DMS153 (cell line): Measurements from ENCODE around the gene USP2.
A peak's percentile ranks its signal among the peaks of the same experiment; 100 is the strongest.

Experiments used
- DNase-seq: peaks from one replicate; lab custom pipeline; 2025; lab: John Stamatoyannopoulos, UW

Gene USP2

GRCh38 chr11:119363851-119364590 is 17.5 kb downstream of the USP2 start:
- DNase-seq: peak; percentile 12

GRCh38 chr11:119363081-119363850 is 18.2 kb downstream of the USP2 start:
- DNase-seq: no peak

- DNase-seq: no peak
Observed at GRCh38 chr11:119362741-119363080, 18.8 kb downstream of the USP2 start.

GRCh38 chr11:119361941-119362725 is 19.4 kb downstream of the USP2 start:
- DNase-seq: no peak

GRCh38 chr11:119361056-119361787 is 20.3 kb downstream of the USP2 start:
- DNase-seq: no peak

GRCh38 chr11:119359365-119360214 is 21.9 kb downstream of the USP2 start:
- no peak for DNase-seq

GRCh38 chr11:119357074-119357473 is 24.4 kb downstream of the USP2 start:
- no peak for DNase-seq

- no peak for DNase-seq
Observed at GRCh38 chr11:119356349-119357031, 25.0 kb downstream of the USP2 start.

- no peak for DNase-seq
Observed at GRCh38 chr11:119355091-119355843, 26.2 kb downstream of the USP2 start.

- DNase-seq: peak; percentile 87
Observed at GRCh38 chr11:119352857-119353260, 28.6 kb downstream of the USP2 start.

- no peak for DNase-seq
Observed at GRCh38 chr11:119351232-119351631, 30.3 kb downstream of the USP2 start.

- DNase-seq: no peak
Observed at GRCh38 chr11:119350302-119350701, 31.2 kb downstream of the USP2 start.

GRCh38 chr11:119347940-119348605 is 33.4 kb downstream of the USP2 start:
- DNase-seq: no peak

- no peak for DNase-seq
Observed at GRCh38 chr11:119347242-119347641, 34.2 kb downstream of the USP2 start.

- no peak for DNase-seq
Observed at GRCh38 chr11:119346605-119347004, 34.9 kb downstream of the USP2 start, which contains the start of gene MFRP. Gene MFRP, minus strand, starts transcription at chr11:119346705. Its CDS starts 192 bp downstream, at chr11:119346513.

- no peak for DNase-seq
Observed at GRCh38 chr11:119345685-119346084, 35.8 kb downstream of the USP2 start.

- no peak for DNase-seq
Observed at GRCh38 chr11:119344291-119345010, 37.0 kb downstream of the USP2 start.

- no peak for DNase-seq
Observed at GRCh38 chr11:119343726-119344125, 37.8 kb downstream of the USP2 start.
